ENCODE results near the gene COG8.

DNA sequence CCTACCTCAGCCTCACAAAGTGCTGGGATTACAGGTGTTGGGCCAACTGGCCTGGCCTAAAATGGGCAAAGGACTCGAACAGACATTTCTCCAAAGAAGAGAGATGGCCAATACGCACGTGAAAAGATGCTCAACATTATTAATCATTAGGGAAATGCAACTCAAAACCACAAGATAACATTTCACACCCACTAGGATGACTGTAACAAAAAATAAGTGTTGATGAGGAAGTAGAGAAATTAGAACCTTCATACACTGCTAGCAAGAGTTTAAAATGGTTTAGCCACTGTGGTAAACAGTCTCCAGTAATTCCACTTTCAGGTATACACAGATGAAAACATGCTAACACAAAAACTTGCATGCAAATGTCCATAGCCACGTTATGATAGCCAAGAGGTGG lies 6.6 kb upstream of the COG8 start:
- TF ChIP-seq, protein P1, sequence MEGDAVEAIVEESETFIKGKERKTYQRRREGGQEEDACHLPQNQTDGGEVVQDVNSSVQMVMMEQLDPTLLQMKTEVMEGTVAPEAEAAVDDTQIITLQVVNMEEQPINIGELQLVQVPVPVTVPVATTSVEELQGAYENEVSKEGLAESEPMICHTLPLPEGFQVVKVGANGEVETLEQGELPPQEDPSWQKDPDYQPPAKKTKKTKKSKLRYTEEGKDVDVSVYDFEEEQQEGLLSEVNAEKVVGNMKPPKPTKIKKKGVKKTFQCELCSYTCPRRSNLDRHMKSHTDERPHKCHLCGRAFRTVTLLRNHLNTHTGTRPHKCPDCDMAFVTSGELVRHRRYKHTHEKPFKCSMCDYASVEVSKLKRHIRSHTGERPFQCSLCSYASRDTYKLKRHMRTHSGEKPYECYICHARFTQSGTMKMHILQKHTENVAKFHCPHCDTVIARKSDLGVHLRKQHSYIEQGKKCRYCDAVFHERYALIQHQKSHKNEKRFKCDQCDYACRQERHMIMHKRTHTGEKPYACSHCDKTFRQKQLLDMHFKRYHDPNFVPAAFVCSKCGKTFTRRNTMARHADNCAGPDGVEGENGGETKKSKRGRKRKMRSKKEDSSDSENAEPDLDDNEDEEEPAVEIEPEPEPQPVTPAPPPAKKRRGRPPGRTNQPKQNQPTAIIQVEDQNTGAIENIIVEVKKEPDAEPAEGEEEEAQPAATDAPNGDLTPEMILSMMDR (IDR thresholded peaks at IDR 0.05): no peak
- no peak for TF ChIP-seq POLR2A (IDR thresholded peaks at IDR 0.05)
